Measurements from ENCODE around the gene ATP5ME. TPM values are rescaled to one million over a fixed set of nuclear protein-coding genes. Genes with fewer than 3 reads are reported as not detected.

Gene ATP5ME
- polyA plus RNA-seq, 1 of the 3 experiments (the other 2 are of a cell fraction), result 1,185 TPM

GRCh38 chr4:718460-718859 lies 44.4 kb upstream of the ATP5ME start:
- peaks cover 71% of the 10 kb centered on the region for H3K79me2 ChIP-seq (ENCODE audit: insufficient read depth)
- no peak for DNase-seq
- POLR2A ChIA-PET, result no interaction called here
- CTCF ChIA-PET, result interaction anchor here (0.7 to 3.3 kb wide), 2 partner anchors 24 to 36 kb away, joined by 3 to 14 read pairs; no protein-coding TSS in a partner anchor
- H4K20me1 ChIP-seq (ENCODE audit: insufficient read depth), result peaks cover 74% of the 10 kb centered on the region
- TF ChIP-seq RAD21 (IDR thresholded peaks at IDR 0.05; ENCODE audit: low read length) (no peak), TAF1 (IDR thresholded peaks at IDR 0.05; ENCODE audit: borderline replicate concordance, low read depth, low read length) (no peak), YY1 (IDR thresholded peaks at IDR 0.05; ENCODE audit: low read depth) (no peak), CTCF (IDR thresholded peaks at IDR 0.05) (no peak), TEAD4 (IDR thresholded peaks at IDR 0.05; ENCODE audit: borderline replicate concordance, insufficient read depth) (no peak), USF1 (IDR thresholded peaks at IDR 0.05; ENCODE audit: borderline replicate concordance, low read depth) (no peak), FOSL2 (IDR thresholded peaks at IDR 0.05; ENCODE audit: borderline replicate concordance, low read depth) (no peak), RCOR1 (IDR thresholded peaks at IDR 0.05; ENCODE audit: low read length) (no peak), EP300 (IDR thresholded peaks at IDR 0.05; ENCODE audit: borderline replicate concordance in 1 of 2, low read depth in 1 of 2, low read length in 1 of 2) (no peak), EZH2phosphoT487 (IDR thresholded peaks at IDR 0.05; ENCODE audit: borderline replicate concordance, low read depth) (no peak), MEF2A (IDR thresholded peaks at IDR 0.05; ENCODE audit: borderline replicate concordance, low read depth) (no peak), NRF1 (IDR thresholded peaks at IDR 0.05; ENCODE audit: low read depth, low read length) (no peak)
- no peak overlapping the region for H3K9ac ChIP-seq
- no peaks in the 10 kb centered on the region for H3F3A ChIP-seq (replicated peaks; ENCODE audit: insufficient read depth)
- H3K9me3 ChIP-seq, result no peaks in the 10 kb centered on the region
- no peak overlapping the region for H3K4me2 ChIP-seq
- WGBS (ENCODE audit: low lambda C conversion rate), result 97% methylated on average over 4 of the region's 8 CpGs
- H3K4me3 ChIP-seq (ENCODE audit: low read depth in 2 of 2, low read length in 1 of 2), result no peak overlapping the region
- H3K27me3 ChIP-seq (ENCODE audit: insufficient read depth), result no peaks in the 10 kb centered on the region
- H3K27ac ChIP-seq (ENCODE audit: low read depth in 2 of 2, low read length in 1 of 2), result no peak overlapping the region
- H2AFZ ChIP-seq (ENCODE audit: low read depth), result no peak overlapping the region
- no peaks in the 10 kb centered on the region for H3K9me2 ChIP-seq
- H3K36me3 ChIP-seq (replicated peaks in 1 of 2; ENCODE audit: control insufficient read depth in 1 of 2, insufficient read depth in 2 of 2, low read length in 1 of 2), result peaks cover 0 to 3% of the 10 kb centered on the region in 2 experiments
- peaks cover 0 to 2% of the 10 kb centered on the region in 2 experiments; a peak in 1 of 4 replicates for H3K4me1 ChIP-seq (ENCODE audit: control insufficient read depth in 1 of 2, insufficient read depth in 2 of 2, low read depth in 1 of 2, low read length in 1 of 2)

- Histone ChIP-seq H3K4me3 (ENCODE audit: low read depth in 2 of 2, low read length in 1 of 2) (no peak overlapping the region), H2AFZ (ENCODE audit: low read depth) (no peak overlapping the region), H3K27me3 (ENCODE audit: insufficient read depth) (no peaks in the 10 kb centered on the region), H3K36me3 (replicated peaks in 1 of 2; ENCODE audit: control insufficient read depth in 1 of 2, insufficient read depth in 2 of 2, low read length in 1 of 2) (peaks cover 0 to 3% of the 10 kb centered on the region in 2 experiments), H3K9me3 (no peaks in the 10 kb centered on the region), H3K79me2 (ENCODE audit: insufficient read depth) (peaks cover 72% of the 10 kb centered on the region), H3K9me2 (no peaks in the 10 kb centered on the region), H4K20me1 (ENCODE audit: insufficient read depth) (peaks cover 75% of the 10 kb centered on the region), H3K4me1 (ENCODE audit: control insufficient read depth in 1 of 2, insufficient read depth in 2 of 2, low read depth in 1 of 2, low read length in 1 of 2) (peaks cover 0 to 2% of the 10 kb centered on the region in 2 experiments; a peak in 1 of 4 replicates), H3F3A (replicated peaks; ENCODE audit: insufficient read depth) (no peaks in the 10 kb centered on the region), H3K4me2 (no peak overlapping the region), H3K9ac (no peak overlapping the region), H3K27ac (ENCODE audit: low read depth in 2 of 2, low read length in 1 of 2) (no peak overlapping the region)
- CTCF ChIA-PET, result interaction anchor here (0.7 to 3.3 kb wide), 2 partner anchors 25 to 37 kb away, joined by 3 to 14 read pairs; no protein-coding TSS in a partner anchor
- TF ChIP-seq MEF2A (IDR thresholded peaks at IDR 0.05; ENCODE audit: borderline replicate concordance, low read depth) (no peak), SIN3A (IDR thresholded peaks at IDR 0.05; ENCODE audit: borderline replicate concordance, low read depth, low read length) (no peak), ZBTB33 (IDR thresholded peaks at IDR 0.05; ENCODE audit: borderline replicate concordance, low read depth) (no peak), IRF3 (IDR thresholded peaks at IDR 0.05; ENCODE audit: low read depth, low read length) (no peak), EP300 (IDR thresholded peaks at IDR 0.05; ENCODE audit: borderline replicate concordance in 1 of 2, low read depth in 1 of 2, low read length in 1 of 2) (no peak), RFX5 (IDR thresholded peaks at IDR 0.05; ENCODE audit: low read length) (no peak), CHD2 (IDR thresholded peaks at IDR 0.05; ENCODE audit: low read length, partially characterized antibody) (no peak)
- DNase-seq, result no peak
- POLR2A ChIA-PET, result no interaction called here
- 94% methylated on average over 23 of the region's 34 CpGs for WGBS (ENCODE audit: low lambda C conversion rate)
Observed at GRCh38 chr4:717601-718320, 43.7 kb upstream of the ATP5ME start.

Data from SK-N-SH (cell line).